H9 (cell line): ENCODE data around the gene IFI27. TPM values are rescaled to one million over a fixed set of nuclear protein-coding genes. Genes with fewer than 3 reads are reported as not detected.

ENCODE experiments used
- DNase-seq: peaks from one replicate; pipeline ENCODE4 v3.0.0-alpha.2; 2017
- H2AFZ ChIP-seq: one replicate; pipeline ENCODE4 v1.6.1; 2013; ENCODE audit warnings: mild to moderate bottlenecking, low read length, control low read depth, moderate library complexity
- H2AK5ac ChIP-seq: 2 replicates; pipeline ENCODE4 v1.6.1; 2013; ENCODE audit warnings: low read length, control low read depth, mixed read lengths; ENCODE audit not compliant: insufficient read length
- H2BK120ac ChIP-seq: one replicate; pipeline ENCODE4 v1.6.1; 2013; ENCODE audit warnings: low read depth, mild to moderate bottlenecking, low read length, control low read depth, inconsistent platforms; ENCODE audit not compliant: poor library complexity, severe bottlenecking
- H2BK12ac ChIP-seq: 2 replicates; pipeline ENCODE4 v1.6.1; 2013; ENCODE audit warnings: low read length, control low read depth, mixed read lengths, low read depth; ENCODE audit not compliant: insufficient read length
- H2BK15ac ChIP-seq: 2 replicates; pipeline ENCODE4 v1.6.1; 2013; ENCODE audit warnings: low read depth, low read length, control low read depth
- H2BK20ac ChIP-seq: one replicate; pipeline ENCODE4 v1.6.1; 2013; ENCODE audit warnings: low read depth, mild to moderate bottlenecking, low read length, control low read depth, inconsistent platforms; ENCODE audit not compliant: poor library complexity, severe bottlenecking
- H2BK5ac ChIP-seq: 2 replicates; pipeline ENCODE4 v1.6.1; 2013; ENCODE audit warnings: low read length, control low read depth, mixed read lengths; ENCODE audit not compliant: insufficient read length
- H3K14ac ChIP-seq: 2 replicates; pipeline ENCODE4 v1.6.1; 2013; ENCODE audit warnings: low read length, control low read depth; ENCODE audit not compliant: insufficient read depth
- H3K18ac ChIP-seq: 2 replicates; pipeline ENCODE4 v1.6.1; 2013; ENCODE audit warnings: low read depth, mild to moderate bottlenecking, mixed read lengths, low read length, control low read depth; ENCODE audit not compliant: insufficient read length
- H3K23ac ChIP-seq: 2 replicates; pipeline ENCODE4 v1.6.1; 2013; ENCODE audit warnings: low read length, control low read depth, mixed read lengths, low read depth; ENCODE audit not compliant: insufficient read length
- H3K23me2 ChIP-seq: 2 replicates; pipeline ENCODE4 v1.6.1; 2013; ENCODE audit warnings: low read depth, mild to moderate bottlenecking, mixed read lengths, low read length, control low read depth; ENCODE audit not compliant: insufficient read length, poor library complexity, severe bottlenecking
- H3K27ac ChIP-seq: 2 replicates; pipeline ENCODE4 v1.5.1; 2013; ENCODE audit warnings: low read length, control low read depth, mixed read lengths, low read depth; ENCODE audit not compliant: insufficient read length
- H3K27me3 ChIP-seq: 2 replicates; pipeline ENCODE4 v1.6.1; 2013; ENCODE audit warnings: low read length, control low read depth, inconsistent platforms; ENCODE audit not compliant: insufficient read depth
- H3K4ac ChIP-seq: 2 replicates; pipeline ENCODE4 v1.6.1; 2013; ENCODE audit warnings: low read depth, mild to moderate bottlenecking, control low read depth, inconsistent platforms, low read length, moderate library complexity
- H3K4me1 ChIP-seq: 2 replicates; pipeline ENCODE4 v1.6.1; 2013; ENCODE audit warnings: low read length, control low read depth, inconsistent platforms; ENCODE audit not compliant: insufficient read depth
- H3K4me2 ChIP-seq: 2 replicates; pipeline ENCODE4 v1.6.1; 2013; ENCODE audit warnings: low read length, control low read depth, mixed read lengths; ENCODE audit not compliant: insufficient read length, insufficient read depth
- H3K56ac ChIP-seq: 2 replicates; pipeline ENCODE4 v1.6.1; 2013; ENCODE audit warnings: low read depth, mild to moderate bottlenecking, mixed read lengths, low read length, control low read depth; ENCODE audit not compliant: insufficient read length
- H3K79me1 ChIP-seq: 2 replicates; pipeline ENCODE4 v1.6.1; 2013; ENCODE audit warnings: low read depth, mild to moderate bottlenecking, moderate library complexity, low read length, control low read depth, inconsistent platforms; ENCODE audit not compliant: insufficient read depth, poor library complexity, severe bottlenecking
- H3K79me2 ChIP-seq: 2 replicates; pipeline ENCODE4 v1.6.1; 2013; ENCODE audit warnings: low read length, control low read depth, inconsistent platforms; ENCODE audit not compliant: insufficient read depth
- H3K9ac ChIP-seq: 2 replicates; pipeline ENCODE4 v1.6.1; 2013; ENCODE audit warnings: low read length, control low read depth, mixed read lengths; ENCODE audit not compliant: insufficient read length; ENCODE audit errors: extremely low read depth
- H3K9me3 ChIP-seq: one replicate; pipeline ENCODE4 v1.6.1; 2013; ENCODE audit warnings: low read depth, low read length, inconsistent platforms; ENCODE audit not compliant: control insufficient read depth
- H3T11ph ChIP-seq: one replicate; pipeline ENCODE4 v1.6.1; 2013; ENCODE audit warnings: mild to moderate bottlenecking, low read length, control low read depth, inconsistent platforms
- H4K20me1 ChIP-seq: one replicate; pipeline ENCODE4 v1.6.1; 2013; ENCODE audit not compliant: control insufficient read depth, insufficient read length, insufficient read depth
- H4K5ac ChIP-seq: 2 replicates; pipeline ENCODE4 v1.6.1; 2013; ENCODE audit warnings: low read depth, mild to moderate bottlenecking, mixed read lengths, low read length, control low read depth; ENCODE audit not compliant: insufficient read length
- H4K8ac ChIP-seq: replicated peaks from 2 replicates; pipeline ENCODE4 v1.6.1; 2013; ENCODE audit warnings: low read length, control low read depth, mixed read lengths, low read depth; ENCODE audit not compliant: insufficient read length
- H4K91ac ChIP-seq: 2 replicates; pipeline ENCODE4 v1.6.1; 2013; ENCODE audit warnings: low read depth, mild to moderate bottlenecking, moderate library complexity, mixed read lengths, low read length, control low read depth; ENCODE audit not compliant: insufficient read length
- H3K27ac Mint-ChIP-seq, 3 experiments: 2 replicates in 2 of 3; 3 replicates in 1 of 3; pipeline ENCODE4 v1.8.0; 2020 to 2021; ENCODE audit warnings: mixed read lengths in 3 of 3, mild to moderate bottlenecking in 1 of 3, moderate library complexity in 1 of 3
- H3K27me3 Mint-ChIP-seq: 2 replicates; pipeline ENCODE4 v1.8.0; 2021; ENCODE audit warnings: low read depth, mild to moderate bottlenecking, moderate library complexity, mixed read lengths
- H3K36me3 Mint-ChIP-seq, 3 experiments: 2 replicates in 2 of 3; 3 replicates in 1 of 3; pipeline ENCODE4 v1.8.0; 2020 to 2021; ENCODE audit warnings: low read depth in 3 of 3, mixed read lengths in 3 of 3; ENCODE audit not compliant: insufficient read depth in 1 of 3
- H3K4me1 Mint-ChIP-seq, 2 experiments: 2 replicates each; pipeline ENCODE4 v1.8.0; 2020; ENCODE audit warnings: mixed read lengths in 2 of 2
- H3K4me3 Mint-ChIP-seq, 2 experiments: 2 replicates in 1 of 2; 3 replicates in 1 of 2; pipeline ENCODE4 v1.8.0; 2020 to 2021; ENCODE audit warnings: mild to moderate bottlenecking in 2 of 2, mixed read lengths in 2 of 2, moderate library complexity in 1 of 2
- H3K9me3 Mint-ChIP-seq, 2 experiments: 2 replicates in 1 of 2; 3 replicates in 1 of 2; pipeline ENCODE4 v1.8.0; 2020; ENCODE audit warnings: mild to moderate bottlenecking in 2 of 2, mixed read lengths in 2 of 2, moderate library complexity in 1 of 2
- WGBS: extraction: QIAGEN DNeasy Blood & Tissue Kit; methylation state at CpG from one replicate; pipeline ENCODE4 v1.1.7; 2013; ENCODE audit warnings: missing lambda C conversion rate, low lambda C conversion rate, mixed read lengths; ENCODE audit not compliant: insufficient read length; ENCODE audit errors: extremely low coverage; 5-methylcytosine and 5-hydroxymethylcytosine counted together
- long read RNA-seq: library from polyadenylated mRNA; unstranded; transcript quantifications from one replicate; pipeline ENCODE4 v2.0.0, GENCODE V29; 2020
- total RNA-seq: library from RNA; stranded (reverse); gene quantifications from 2 replicates; pipeline ENCODE4 v1.2.1, GENCODE V29; 2021
- TF ChIP-seq, protein P1 (sequence below): fragments of 200-600 bp; sonication (generic); conservative IDR thresholded peaks from 3 replicates; pipeline ENCODE4 v1.8.0; 2021; ENCODE audit warnings: antibody characterized with exemption, mild to moderate bottlenecking

IFI27 gene
- 1.7 TPM in 2 replicates for total RNA-seq
- long read RNA-seq, result 0 reads

DNA sequence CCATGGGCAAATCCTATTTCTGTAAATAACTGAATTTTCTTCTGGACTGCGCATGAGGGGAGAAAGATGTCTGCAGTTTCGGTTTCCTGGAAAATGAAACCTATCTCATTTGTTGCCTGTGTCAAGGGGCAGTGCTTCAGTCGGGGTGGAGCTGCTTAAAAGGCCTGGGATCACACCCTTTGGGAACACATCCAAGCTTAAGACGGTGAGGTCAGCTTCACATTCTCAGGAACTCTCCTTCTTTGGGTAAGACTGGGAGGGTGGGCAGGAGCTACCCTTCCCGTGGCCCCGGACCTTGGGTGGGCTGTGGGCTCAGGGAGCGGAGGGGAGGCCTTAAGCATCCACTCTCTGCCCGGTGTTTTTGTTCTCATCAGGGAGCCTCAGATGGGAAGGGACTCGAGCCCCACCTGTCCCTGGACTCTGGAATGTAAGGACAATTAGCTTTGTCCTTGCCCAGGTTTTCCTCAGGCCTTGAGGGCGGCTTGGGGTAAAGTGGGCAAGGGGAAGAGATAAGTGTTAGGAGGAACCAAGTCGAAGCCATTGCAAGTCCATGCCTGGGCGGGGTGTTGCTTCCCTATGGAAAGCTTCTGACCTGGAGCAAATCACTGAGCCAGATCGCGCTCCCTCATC is at the start of gene IFI27:
IFI27 (plus strand) TSS at position 185 of the 630 bp plus-strand sequence.
- WGBS, result no CpG with 5 or more reads among the region's 14 CpGs
- peak within 1 kb of the TSS in 2 of 3 experiments; percentile 52 to 81; a peak in 2 of 7 replicates for H3K27ac Mint-ChIP-seq

More for the DNA sequence above, at the start of gene IFI27:
- Histone ChIP-seq H3K9me3 (no peaks in the 10 kb centered on the region), H2BK12ac (no peak within 1 kb of the TSS), H3K27me3 (no peaks in the 10 kb centered on the region), H2AFZ (no peak within 1 kb of the TSS), H3K56ac (no peak within 1 kb of the TSS), H3K27ac (no peak within 1 kb of the TSS), H3K9ac (no peak within 1 kb of the TSS), H2AK5ac (no peak within 1 kb of the TSS), H2BK20ac (no peak within 1 kb of the TSS), H2BK15ac (no peak within 1 kb of the TSS), H4K5ac (no peak within 1 kb of the TSS), H3K23ac (no peak within 1 kb of the TSS), H3K4me1 (no peaks in the 10 kb centered on the region), H3K4ac (no peak within 1 kb of the TSS), H4K91ac (no peak within 1 kb of the TSS), H3K79me2 (no peaks in the 10 kb centered on the region), H3K23me2 (no peaks in the 10 kb centered on the region), H2BK5ac (no peak within 1 kb of the TSS), H3K4me2 (no peak within 1 kb of the TSS), H3T11ph (no peak within 1 kb of the TSS), H3K14ac (0 out of 2 replicates have a peak within 1 kb of the TSS, but pooled peaks have one; percentile 43), H2BK120ac (no peak within 1 kb of the TSS), H4K20me1 (no peaks in the 10 kb centered on the region), H3K79me1 (no peaks in the 10 kb centered on the region), H4K8ac (no peak within 1 kb of the TSS), H3K18ac (peak within 1 kb of the TSS; percentile 30)
- peaks cover 16 to 20% of the 10 kb centered on the region in 2 experiments for H3K4me1 Mint-ChIP-seq
- H3K27me3 Mint-ChIP-seq, result peaks cover 2% of the 10 kb centered on the region
- no peaks in the 10 kb centered on the region; a peak in 1 of 7 replicates for H3K36me3 Mint-ChIP-seq
- TF ChIP-seq, protein P1, sequence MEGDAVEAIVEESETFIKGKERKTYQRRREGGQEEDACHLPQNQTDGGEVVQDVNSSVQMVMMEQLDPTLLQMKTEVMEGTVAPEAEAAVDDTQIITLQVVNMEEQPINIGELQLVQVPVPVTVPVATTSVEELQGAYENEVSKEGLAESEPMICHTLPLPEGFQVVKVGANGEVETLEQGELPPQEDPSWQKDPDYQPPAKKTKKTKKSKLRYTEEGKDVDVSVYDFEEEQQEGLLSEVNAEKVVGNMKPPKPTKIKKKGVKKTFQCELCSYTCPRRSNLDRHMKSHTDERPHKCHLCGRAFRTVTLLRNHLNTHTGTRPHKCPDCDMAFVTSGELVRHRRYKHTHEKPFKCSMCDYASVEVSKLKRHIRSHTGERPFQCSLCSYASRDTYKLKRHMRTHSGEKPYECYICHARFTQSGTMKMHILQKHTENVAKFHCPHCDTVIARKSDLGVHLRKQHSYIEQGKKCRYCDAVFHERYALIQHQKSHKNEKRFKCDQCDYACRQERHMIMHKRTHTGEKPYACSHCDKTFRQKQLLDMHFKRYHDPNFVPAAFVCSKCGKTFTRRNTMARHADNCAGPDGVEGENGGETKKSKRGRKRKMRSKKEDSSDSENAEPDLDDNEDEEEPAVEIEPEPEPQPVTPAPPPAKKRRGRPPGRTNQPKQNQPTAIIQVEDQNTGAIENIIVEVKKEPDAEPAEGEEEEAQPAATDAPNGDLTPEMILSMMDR, result no peak
- peak; percentile 28 for DNase-seq
- H3K4me3 Mint-ChIP-seq, result 0 out of 5 replicates have a peak within 1 kb of the TSS, but pooled peaks of 1 of the 2 experiments have one; percentile 9
- no peaks in the 10 kb centered on the region for H3K9me3 Mint-ChIP-seq
